HepG2 (cell line): ENCODE measurements around the gene FAM50A. TPM values are rescaled to one million over a fixed set of nuclear protein-coding genes. Genes with fewer than 3 reads are reported as not detected.

ENCODE experiments used
- ATAC-seq: fragments of 200-7000 bp; cut with Tn5 transposase; 3 replicates; pipeline ENCODE4 v1.9.1; 2020; ENCODE audit warnings: mild to moderate bottlenecking, moderate library complexity
- BruUV-seq: library from RNA; stranded (reverse); fragments of 400-500 nt; replicated peaks from 2 replicates; lab custom pipeline; 2021; lab: Mats Ljungman, UMichigan
- CTCF ChIA-PET: fragments of 300-600 bp; formaldehyde crosslinking; extraction: SDS; loops from one replicate; lab custom pipeline; 2021; ENCODE audit warnings: low total read pairs, inconsistent platforms, low intra/inter-chr PET ratio; lab: Yijun Ruan, JAX
- POLR2A ChIA-PET: fragments of 350-600 bp; sonication (Branson Sonifier 250); formaldehyde crosslinking; loops from one replicate; lab custom pipeline; 2020; ENCODE audit warnings: antibody characterized with exemption, inconsistent platforms; lab: Yijun Ruan, JAX
- DNase-seq: peaks from one replicate; pipeline ENCODE4 v3.0.0-alpha.2; 2015; ENCODE audit warnings: low spot score
- FAIRE-seq: peaks from 3 replicates; lab custom pipeline; 2011; peaks lifted over from hg19 to GRCh38; lab: Jason Lieb, UNC
- H2AFZ ChIP-seq: one replicate; pipeline ENCODE4 v1.6.1; 2011; ENCODE audit warnings: low read length, inconsistent platforms
- H3K27ac ChIP-seq: fragments of 300-600 bp; 3 replicates; pipeline ENCODE4 v1.8.0; 2011; ENCODE audit warnings: mixed run types, mild to moderate bottlenecking, mixed read lengths, low read length, inconsistent platforms; ENCODE audit not compliant: insufficient read depth; ENCODE audit errors: extremely low read length
- H3K27me3 ChIP-seq, 2 experiments: fragments of 200-600 bp in 1 of 2; 2 replicates in 1 of 2; 3 replicates in 1 of 2; pipeline versions ENCODE4 v1.6.0 to v1.8.0; 2011; ENCODE audit warnings: low read length in 2 of 2, mild to moderate bottlenecking in 2 of 2, moderate library complexity in 2 of 2, inconsistent platforms in 1 of 2; ENCODE audit not compliant: insufficient read depth in 2 of 2, control insufficient read depth in 1 of 2
- H3K36me3 ChIP-seq, 2 experiments: fragments of 200-600 bp in 1 of 2; replicated peaks in 1 of 2; 2 replicates in 1 of 2; 3 replicates in 1 of 2; pipeline versions ENCODE4 v1.5.1 to v1.8.0; 2011; ENCODE audit warnings: low read length in 2 of 2, inconsistent platforms in 1 of 2; ENCODE audit not compliant: insufficient read depth in 2 of 2, control insufficient read depth in 1 of 2
- H3K4me1 ChIP-seq: 2 replicates; pipeline ENCODE4 v1.5.1; 2012; ENCODE audit warnings: low read length, inconsistent platforms; ENCODE audit not compliant: insufficient read depth
- H3K4me2 ChIP-seq: 2 replicates; pipeline ENCODE4 v1.6.0; 2011; ENCODE audit warnings: low read depth, low read length, inconsistent platforms
- H3K4me3 ChIP-seq, 3 experiments: fragments of 200-600 bp in 1 of 3; sonication (generic), shearing (Covaris generic) in 1 of 3; replicated peaks in 1 of 3; 2 replicates each; pipeline ENCODE4 v1.5.1; 2011 to 2016; ENCODE audit warnings: low read length in 3 of 3, inconsistent platforms in 2 of 3, low read depth in 2 of 3, mild to moderate bottlenecking in 2 of 3, control low read depth in 1 of 3, mixed read lengths in 1 of 3; ENCODE audit not compliant: insufficient read depth in 1 of 3
- H3K79me2 ChIP-seq: one replicate; pipeline ENCODE4 v1.6.1; 2011; ENCODE audit warnings: low read length, inconsistent platforms; ENCODE audit not compliant: insufficient read depth
- H3K9ac ChIP-seq: 2 replicates; pipeline ENCODE4 v1.6.0; 2011; ENCODE audit warnings: mild to moderate bottlenecking, low read depth, low read length, inconsistent platforms; ENCODE audit not compliant: insufficient read depth
- H3K9me3 ChIP-seq: 2 replicates; pipeline ENCODE4 v1.5.1; 2012; ENCODE audit warnings: mild to moderate bottlenecking, low read length
- H4K20me1 ChIP-seq: 2 replicates; pipeline ENCODE4 v1.6.0; 2011; ENCODE audit warnings: inconsistent platforms, mild to moderate bottlenecking, low read length, moderate library complexity; ENCODE audit not compliant: insufficient read depth
- CREB1 ChIP-seq, 2 experiments: fragments of 450-650 bp in 1 of 2; IDR thresholded peaks; 2 replicates each; pipeline ENCODE4 v1.6.1; 2016 to 2017; ENCODE audit warnings: control low read depth in 1 of 2, mild to moderate bottlenecking in 1 of 2, missing compliant biosample characterization in 1 of 2, missing genetic modification characterization in 1 of 2
- CREM ChIP-seq, 2 experiments: sonication (generic) in 1 of 2; formaldehyde crosslinking in 1 of 2; IDR thresholded peaks; 2 replicates each; pipeline versions ENCODE4 v1.4.0 to v1.6.1; 2016 to 2020; ENCODE audit warnings: antibody characterized with exemption in 1 of 2, mild to moderate bottlenecking in 1 of 2, missing genetic modification reagents in 1 of 2
- FOXK1 ChIP-seq: sonication (generic); formaldehyde crosslinking; IDR thresholded peaks from 2 replicates; pipeline ENCODE4 v1.4.0; 2020; ENCODE audit warnings: low read depth, missing genetic modification reagents, borderline replicate concordance
- HNRNPLL ChIP-seq: fragments of 200-400 bp; formaldehyde crosslinking; IDR thresholded peaks from 2 replicates; pipeline ENCODE4 v1.6.1; 2017; ENCODE audit warnings: mild to moderate bottlenecking, low read depth, low read length; ENCODE audit not compliant: poor library complexity, severe bottlenecking
- KAT8 ChIP-seq: IDR thresholded peaks from 2 replicates; pipeline ENCODE4 v1.6.1; 2016; ENCODE audit warnings: missing genetic modification reagents, missing compliant biosample characterization
- MYPOP ChIP-seq: sonication (generic); formaldehyde crosslinking; IDR thresholded peaks from 2 replicates; pipeline ENCODE4 v1.8.1; 2023; ENCODE audit warnings: mild to moderate bottlenecking, moderate library complexity, missing genetic modification reagents
- NFYB ChIP-seq: sonication (generic); formaldehyde crosslinking; IDR thresholded peaks from 2 replicates; pipeline ENCODE4 v1.4.0; 2020; ENCODE audit warnings: missing genetic modification reagents
- POGK ChIP-seq: sonication (generic); formaldehyde crosslinking; conservative IDR thresholded peaks from 2 replicates; pipeline ENCODE4 v1.8.0; 2022; ENCODE audit warnings: mild to moderate bottlenecking, moderate library complexity, missing genetic modification reagents
- POLR2AphosphoS5 ChIP-seq: IDR thresholded peaks from 2 replicates; pipeline ENCODE4 v1.6.1; 2012; ENCODE audit warnings: low read depth, low read length
- SIN3A ChIP-seq: IDR thresholded peaks from 2 replicates; pipeline ENCODE4 v1.6.1; 2011; ENCODE audit warnings: low read depth, mild to moderate bottlenecking, control low read depth, low read length, borderline replicate concordance
- TAF1 ChIP-seq: sonication (generic); formaldehyde crosslinking; IDR thresholded peaks from 2 replicates; pipeline ENCODE4 v1.4.0; 2020; ENCODE audit warnings: missing genetic modification reagents
- THAP11 ChIP-seq: IDR thresholded peaks from 2 replicates; pipeline ENCODE4 v1.6.1; 2016; ENCODE audit warnings: missing biosample characterization, missing genetic modification reagents
- YY1 ChIP-seq: IDR thresholded peaks from 2 replicates; pipeline ENCODE4 v1.6.1; 2011; ENCODE audit warnings: low read length, low read depth, moderate library complexity, mild to moderate bottlenecking; ENCODE audit not compliant: insufficient read depth, insufficient replicate concordance
- ZFY ChIP-seq: sonication (generic); formaldehyde crosslinking; IDR thresholded peaks from 2 replicates; pipeline ENCODE4 v1.4.0; 2020; ENCODE audit warnings: missing genetic modification reagents
- ZKSCAN8 ChIP-seq: IDR thresholded peaks from 2 replicates; pipeline ENCODE4 v1.6.1; 2016; ENCODE audit warnings: borderline replicate concordance, missing genetic modification reagents, missing compliant biosample characterization
- ZNF275 ChIP-seq: sonication (generic); formaldehyde crosslinking; IDR thresholded peaks from 2 replicates; pipeline ENCODE4 v1.8.0; 2022; ENCODE audit warnings: missing genetic modification reagents, mild to moderate bottlenecking, inconsistent platforms, borderline replicate concordance
- ZNF597 ChIP-seq: sonication (generic); formaldehyde crosslinking; IDR thresholded peaks from 2 replicates; pipeline ENCODE4 v1.5.0; 2020; ENCODE audit warnings: missing genetic modification reagents
- WGBS: methylation state at CpG from one replicate; pipeline ENCODE4 v1.1.6; 2017; ENCODE audit warnings: low lambda C conversion rate; 5-methylcytosine and 5-hydroxymethylcytosine counted together
- in situ Hi-C: cut with HindIII; loops from 2 replicates; pipeline ENCODE4 v1.10.0; 2017; ENCODE audit warnings: low pct_unique_long_range_greater_than_20kb; ENCODE audit not compliant: extremely low pct_ligation_motif_present
- intact Hi-C: fragments of 100-400 bp; cut with micrococcal nuclease; formaldehyde crosslinking; loops from one replicate; pipeline ENCODE4 v1.10.0; 2022; ENCODE audit not compliant: unreplicated experiment
- polyA plus RNA-seq, 8 experiments: library from polyadenylated mRNA; depleted of rRNA in 3 of 8; stranded (reverse) in 7 of 8; unstranded in 1 of 8; fragments of >200 nt; fragmentation: Illumina TruSeq in 4 of 8; extraction: Trizol in 4 of 8; gene quantifications; 2 replicates each; pipeline versions ENCODE4 v1.2.1 to v1.2.3, GENCODE V29; 2011 to 2016; ENCODE audit warnings: low read depth in 4 of 8, missing spikeins in 1 of 8, mixed read lengths in 1 of 8; ENCODE audit not compliant: insufficient read depth in 1 of 8
- total RNA-seq, 5 experiments: library from RNA; depleted of rRNA; stranded (reverse); fragments of >200 nt; fragmentation: Illumina TruSeq; extraction: Trizol; gene quantifications; 2 replicates each; pipeline ENCODE4 v1.2.3, GENCODE V29; 2016; ENCODE audit warnings: low read depth in 1 of 5

Gene FAM50A
- total and polyA plus RNA-seq, 2 of the 13 experiments (the other 11 are each of a cell fraction or from before 2014, with no cell fraction given), result 30.7 to 40.7 TPM

GRCh38 chrX:154490414-154491083 lies 46.6 kb downstream of the FAM50A start, which contains the start of gene SLC10A3:
Gene SLC10A3, minus strand, starts transcription at chrX:154490629. Its CDS starts 1,689 bp downstream, at chrX:154488940.
- H3K4me3 ChIP-seq, result peak within 1 kb of the TSS; percentile 68 to 78 (median 72)
- ChIA-PET POLR2A (interaction anchor here (0.6 to 3.0 kb wide), 25 partner anchors 8 to 121 kb away, joined by 3 to 31 read pairs (median 4); partner anchors contain the start of genes DNASE1L1, EMD, FAM3A and IKBKG), CTCF (no interaction called here)
- ATAC-seq (peak; percentile 92), DNase-seq (peak; percentile 87), FAIRE-seq (peak; percentile 87)
- H3K36me3 ChIP-seq, result no peaks in the 10 kb centered on the region
- H3K9ac ChIP-seq, result peak within 1 kb of the TSS; percentile 77
- intact Hi-C loops (no loop called here), in situ Hi-C loops (no loop called here)
- no TSS peak for BruUV-seq
- H2AFZ ChIP-seq, result no peak within 1 kb of the TSS
- H3K27ac ChIP-seq, result peak within 1 kb of the TSS; percentile 73
- H3K4me2 ChIP-seq, result peak within 1 kb of the TSS; percentile 76
- no peaks in the 10 kb centered on the region for H4K20me1 ChIP-seq
- no CpG with 5 or more reads among the region's 71 CpGs for WGBS
- H3K79me2 ChIP-seq, result no peaks in the 10 kb centered on the region
- peaks cover 12% of the 10 kb centered on the region for H3K4me1 ChIP-seq
- no peaks in the 10 kb centered on the region for H3K9me3 ChIP-seq
- H3K27me3 ChIP-seq, result no peaks in the 10 kb centered on the region
- TF ChIP-seq NFYB (CRISPR knock-in tag), result peak; percentile 71
- 0 out of 2 replicates have a peak, but pooled peaks have one; percentile 47 for TF ChIP-seq SIN3A
- peak; percentile 69 for TF ChIP-seq TAF1
- TF ChIP-seq KAT8 (CRISPR knock-in tag), result 0 out of 2 replicates have a peak, but pooled peaks have one; percentile 42
- TF ChIP-seq ZNF597 (CRISPR knock-in tag), result no peak
- peak; percentile 22; the same call in 1 of the 2 replicates for TF ChIP-seq CREM (IDR thresholded peaks at IDR 0.05)
- no peak for TF ChIP-seq CREM (CRISPR knock-in tag; IDR thresholded peaks at IDR 0.05)
- TF ChIP-seq ZFY (CRISPR knock-in tag), result peak; percentile 68
- TF ChIP-seq ZKSCAN8 (CRISPR knock-in tag), result no peak
- peak; percentile 21; the same call in 1 of the 2 replicates for TF ChIP-seq POGK (CRISPR knock-in tag)
- no peak for TF ChIP-seq ZNF275 (CRISPR knock-in tag)
- peak; percentile 67 for TF ChIP-seq POLR2AphosphoS5
- TF ChIP-seq YY1, result peak; percentile 10
- TF ChIP-seq THAP11 (CRISPR knock-in tag), result peak; percentile 42; the same call in 1 of the 2 replicates
- TF ChIP-seq CREB1 (IDR thresholded peaks at IDR 0.05), result peak; percentile 80
- peak; percentile 80 for TF ChIP-seq CREB1 (CRISPR knock-in tag; IDR thresholded peaks at IDR 0.05)
- peak; percentile 21; the same call in 1 of the 2 replicates for TF ChIP-seq FOXK1 (CRISPR knock-in tag)
- peak; percentile 45 for TF ChIP-seq HNRNPLL
- TF ChIP-seq MYPOP (CRISPR knock-in tag), result 0 out of 2 replicates have a peak, but pooled peaks have one; percentile 35
